K562 (cell line): ENCODE measurements around the gene HSPH1. TPM values are rescaled to one million over a fixed set of nuclear protein-coding genes. Genes with fewer than 3 reads are reported as not detected.

ENCODE experiments used
- ATAC-seq: fragments of 200-7000 bp; cut with Tn5 transposase; 3 replicates; pipeline ENCODE4 v1.9.1; 2020; ENCODE audit warnings: moderate library complexity
- BruUV-seq: library from RNA; stranded (reverse); fragments of 400-500 nt; replicated peaks from 2 replicates; lab custom pipeline; 2021; lab: Mats Ljungman, UMichigan
- CTCF ChIA-PET: fragments of 300-600 bp; formaldehyde crosslinking; extraction: SDS; loops from one replicate; lab custom pipeline; 2021; ENCODE audit warnings: low intra/inter-chr PET ratio; lab: Yijun Ruan, JAX
- POLR2A ChIA-PET: fragments of 300-600, 350-650 bp; sonication (Branson Sonifier 250); formaldehyde crosslinking; extraction: SDS; loops from one replicate; lab custom pipeline; 2021; ENCODE audit warnings: antibody characterized with exemption, inconsistent platforms; lab: Yijun Ruan, JAX
- DNase-seq, 4 experiments: peaks; one replicate each; pipeline versions ENCODE4 v3.0.0 to v3.0.0-alpha.2; 2011 to 2018; ENCODE audit warnings: low spot score in 3 of 4, mixed read lengths in 3 of 4; ENCODE audit errors: extremely low read depth in 1 of 4
- FAIRE-seq: peaks from 2 replicates; lab custom pipeline; 2011; peaks lifted over from hg19 to GRCh38; lab: Jason Lieb, UNC
- H2AFZ ChIP-seq: 2 replicates; pipeline ENCODE4 v1.6.0; 2011; ENCODE audit warnings: low read depth, low read length, control low read depth, inconsistent platforms
- H3K27ac ChIP-seq: fragments of 200-600 bp; 3 replicates; pipeline ENCODE4 v1.8.0; 2011; ENCODE audit warnings: low read depth, mild to moderate bottlenecking, control low read depth, inconsistent platforms, low read length, moderate library complexity, mixed read lengths; ENCODE audit errors: extremely low read depth
- H3K27me3 ChIP-seq, 2 experiments: fragments of 300-600 bp in 1 of 2; 2 replicates in 1 of 2; 3 replicates in 1 of 2; pipeline versions ENCODE4 v1.6.0 to v1.8.0; 2011; ENCODE audit warnings: inconsistent platforms in 2 of 2, low read length in 2 of 2, mild to moderate bottlenecking in 1 of 2, mixed read lengths in 1 of 2, moderate library complexity in 1 of 2; ENCODE audit not compliant: control insufficient read depth in 2 of 2, insufficient read depth in 2 of 2
- H3K36me3 ChIP-seq: fragments of 300-600 bp; 3 replicates; pipeline ENCODE4 v1.8.0; 2011; ENCODE audit warnings: mild to moderate bottlenecking, low read length, inconsistent platforms; ENCODE audit not compliant: control insufficient read depth, insufficient read depth
- H3K4me1 ChIP-seq, 2 experiments: fragments of 200-600 bp in 1 of 2; replicated peaks in 1 of 2; 2 replicates in 1 of 2; 3 replicates in 1 of 2; pipeline versions ENCODE4 v1.5.1 to v1.8.0; 2011; ENCODE audit warnings: inconsistent platforms in 2 of 2, low read length in 2 of 2, mild to moderate bottlenecking in 1 of 2, mixed read lengths in 1 of 2, moderate library complexity in 1 of 2; ENCODE audit not compliant: control insufficient read depth in 2 of 2, insufficient read depth in 2 of 2
- H3K4me2 ChIP-seq: 2 replicates; pipeline ENCODE4 v1.6.1; 2011; ENCODE audit warnings: low read length, control low read depth, inconsistent platforms, mixed read lengths; ENCODE audit not compliant: insufficient read depth
- H3K4me3 ChIP-seq: fragments of 200-600 bp; sonication (generic), shearing (Covaris generic); 2 replicates; pipeline ENCODE4 v1.5.1; 2016; ENCODE audit warnings: control low read depth, inconsistent platforms
- H3K79me2 ChIP-seq: fragments of 200-600 bp; 3 replicates; pipeline ENCODE4 v1.8.0; 2011; ENCODE audit warnings: low read length, inconsistent platforms; ENCODE audit not compliant: control insufficient read depth, insufficient read depth
- H3K9ac ChIP-seq, 2 experiments: 2 replicates each; pipeline versions ENCODE4 v1.6.0 to v1.6.1; 2011; ENCODE audit warnings: low read depth in 2 of 2, low read length in 2 of 2, control low read depth in 1 of 2, inconsistent platforms in 1 of 2, mild to moderate bottlenecking in 1 of 2, mixed read lengths in 1 of 2; ENCODE audit not compliant: insufficient read depth in 1 of 2
- H3K9me1 ChIP-seq: one replicate; pipeline ENCODE4 v1.6.0; 2011; ENCODE audit warnings: inconsistent platforms, mild to moderate bottlenecking, low read length, moderate library complexity; ENCODE audit not compliant: control insufficient read depth, insufficient read depth
- H3K9me3 ChIP-seq: replicated peaks from 2 replicates; pipeline ENCODE4 v1.5.1; 2011; ENCODE audit warnings: low read depth, low read length, inconsistent platforms; ENCODE audit not compliant: control insufficient read depth, insufficient read depth
- H4K20me1 ChIP-seq: replicated peaks from 2 replicates; pipeline ENCODE4 v1.6.1; 2011; ENCODE audit warnings: low read length, inconsistent platforms, mixed read lengths; ENCODE audit not compliant: control insufficient read depth, insufficient read depth
- BCLAF1 ChIP-seq, 2 experiments: fragments of 450-650 bp in 1 of 2; IDR thresholded peaks; 2 replicates each; pipeline ENCODE4 v1.6.1; 2011 to 2017; ENCODE audit warnings: low read depth in 2 of 2, antibody characterized with exemption in 1 of 2, borderline replicate concordance in 1 of 2, low read length in 1 of 2, mild to moderate bottlenecking in 1 of 2, mixed read lengths in 1 of 2; ENCODE audit not compliant: control insufficient read depth in 1 of 2
- EGR1 ChIP-seq: fragments of 450-650 bp; conservative IDR thresholded peaks from 2 replicates; pipeline ENCODE4 v1.6.1; 2017; ENCODE audit warnings: mild to moderate bottlenecking
- FUS ChIP-seq: fragments of 200-400 bp; formaldehyde crosslinking; optimal IDR thresholded peaks from 2 replicates; pipeline ENCODE3; 2017; ENCODE audit warnings: low read depth, low read length
- MCM3 ChIP-seq: fragments of 450-650 bp; IDR thresholded peaks from 2 replicates; pipeline ENCODE4 v1.6.1; 2016
- NFIX ChIP-seq: fragments of 250-450 bp; sonication (Bioruptor Pico); IDR thresholded peaks from 2 replicates; pipeline ENCODE4 v1.4.0; 2020; ENCODE audit warnings: low read depth, mild to moderate bottlenecking, moderate library complexity
- NR2C2 ChIP-seq, 2 experiments: fragments of 200-800 bp in 1 of 2; sonication (Bioruptor generic) in 1 of 2; sonication (generic) in 1 of 2; formaldehyde crosslinking in 1 of 2; IDR thresholded peaks; 2 replicates each; pipeline versions ENCODE4 v1.6.1 to v1.8.0; 2016 to 2022; ENCODE audit warnings: mild to moderate bottlenecking in 1 of 2, missing compliant biosample characterization in 1 of 2, missing genetic modification characterization in 1 of 2, missing genetic modification reagents in 1 of 2
- POLR2AphosphoS5 ChIP-seq: IDR thresholded peaks from 2 replicates; pipeline ENCODE4 v1.6.1; 2011; ENCODE audit warnings: mild to moderate bottlenecking, low read depth, low read length, moderate library complexity; ENCODE audit not compliant: control insufficient read depth, insufficient read depth
- SMARCA4 ChIP-seq: fragments of 450-650 bp; IDR thresholded peaks from 2 replicates; pipeline ENCODE4 v1.6.1; 2016
- SOX6 ChIP-seq: fragments of 450-650 bp; IDR thresholded peaks from 2 replicates; pipeline ENCODE4 v1.6.1; 2014; ENCODE audit warnings: mild to moderate bottlenecking
- SP1 ChIP-seq: sonication (generic); formaldehyde crosslinking; IDR thresholded peaks from 2 replicates; pipeline ENCODE4 v1.8.1; 2022; ENCODE audit warnings: mild to moderate bottlenecking, missing genetic modification reagents
- TRIM28 ChIP-seq: fragments of 450-650 bp; IDR thresholded peaks from 2 replicates; pipeline ENCODE4 v1.6.1; 2017
- ZFPM2 ChIP-seq: fragments of 250-450 bp; sonication (Bioruptor Pico); IDR thresholded peaks from 2 replicates; pipeline ENCODE4 v1.5.1; 2022; ENCODE audit warnings: mild to moderate bottlenecking
- ZNF143 ChIP-seq: sonication (generic); formaldehyde crosslinking; IDR thresholded peaks from 2 replicates; pipeline ENCODE4 v1.9.0; 2022; ENCODE audit warnings: mild to moderate bottlenecking, missing genetic modification reagents
- ZNF395 ChIP-seq: fragments of 200-800 bp; sonication (Bioruptor generic); IDR thresholded peaks from 2 replicates; pipeline ENCODE4 v1.6.1; 2017; ENCODE audit warnings: missing genetic modification characterization, missing compliant biosample characterization
- ZNF512 ChIP-seq: IDR thresholded peaks from 2 replicates; pipeline ENCODE4 v1.6.1; 2016; ENCODE audit warnings: missing genetic modification characterization, missing compliant biosample characterization
- WGBS: fragments of 100-300 bp; shearing (Covaris generic); methylation state at CpG from one replicate; pipeline ENCODE4 v1.1.6; 2016; ENCODE audit warnings: low coverage, mixed read lengths; ENCODE audit not compliant: insufficient coverage; ENCODE audit errors: missing lambda C conversion rate; 5-methylcytosine and 5-hydroxymethylcytosine counted together
- in situ Hi-C: fragments of 300-500 bp; cut with MboI; formaldehyde crosslinking; loops from 4 replicates; pipeline ENCODE4 v1.15.0; 2018; ENCODE audit warnings: inconsistent platforms, mixed read lengths
- intact Hi-C: fragments of 100-400 bp; cut with micrococcal nuclease; formaldehyde crosslinking; loops from 2 replicates; pipeline ENCODE4 v1.14.2; 2022
- polyA plus RNA-seq, 8 experiments: library from polyadenylated mRNA; depleted of rRNA in 4 of 8; stranded (reverse) in 5 of 8; unstranded in 3 of 8; fragments of >200 nt; fragmentation: Nextera tagmentation in 2 of 8; fragmentation: Illumina TruSeq in 1 of 8; extraction: Ambion mirVana in 2 of 8; extraction: Trizol in 1 of 8; gene quantifications; 2 replicates each; pipeline versions ENCODE4 v1.2.1 to v1.2.3, GENCODE V29; 2011 to 2014; ENCODE audit warnings: inconsistent platforms in 1 of 8, missing spikeins in 1 of 8
- total RNA-seq, 7 experiments: library from RNA; depleted of rRNA in 6 of 7; stranded (reverse); fragments of >200 nt in 6 of 7; fragmentation: Illumina TruSeq in 2 of 7; extraction: Trizol in 2 of 7; gene quantifications; 2 replicates each; pipeline versions ENCODE4 v1.2.1 to v1.2.3, GENCODE V29; 2011 to 2021; ENCODE audit warnings: low replicate concordance in 1 of 7

HSPH1 gene
- total and polyA plus RNA-seq, 9 of the 15 experiments (the other 6 are each of a cell fraction or from before 2014, with no cell fraction given) = 34.6 to 104 (median 64.7) TPM

GRCh38 chr13:31162151-31163008, 676 bp upstream of the HSPH1 start:
- Histone ChIP-seq H3K27ac (peak overlapping the region; percentile 93), H3K4me2 (peak overlapping the region; percentile 80), H3K79me2 (peaks cover 53% of the 10 kb centered on the region), H4K20me1 (no peaks in the 10 kb centered on the region), H3K36me3 (peaks cover 18% of the 10 kb centered on the region; the same call in 1 of the 3 replicates), H3K4me1 (peaks cover 0 to 12% of the 10 kb centered on the region in 2 experiments; a peak in 1 of 5 replicates), H3K9me1 (no peaks in the 10 kb centered on the region), H3K27me3 (no peaks in the 10 kb centered on the region), H2AFZ (peak overlapping the region; percentile 97), H3K9me3 (no peaks in the 10 kb centered on the region), H3K4me3 (peak overlapping the region; percentile 85), H3K9ac (peak overlapping the region in 1 of 2 experiments; percentile 91; a peak in 2 of 4 replicates)
- BruUV-seq = TSS peak; percentile 88
- in situ Hi-C loops (no loop called here), intact Hi-C loops (loop anchor here (5.0 kb wide), 1 partner anchor 40 kb away; no protein-coding TSS in a partner anchor)
- ChIA-PET CTCF (no interaction called here), POLR2A (interaction anchor here (0.7 kb wide), 1 partner anchor 12 kb away, joined by 3 read pairs; no protein-coding TSS in a partner anchor)
- FAIRE-seq = peak; percentile 97
- ATAC-seq = peak; percentile 93
- peak; percentile 74 to 94 (median 80) for DNase-seq
- WGBS = under 1% methylated on average over 22 of the region's 34 CpGs
- no peak for TF ChIP-seq ZFPM2
- TF ChIP-seq NR2C2 (CRISPR knock-in tag; IDR thresholded peaks at IDR 0.05) = no peak
- peak; percentile 27; the same call in 1 of the 2 replicates for TF ChIP-seq NR2C2 (tag; IDR thresholded peaks at IDR 0.05)
- TF ChIP-seq POLR2AphosphoS5 = 0 out of 2 replicates have a peak, but pooled peaks have one; percentile 29
- TF ChIP-seq TRIM28 = no peak
- TF ChIP-seq EGR1 = peak; percentile 1; the same call in 1 of the 2 replicates
- peak; percentile 42; the same call in 1 of the 2 replicates for TF ChIP-seq SMARCA4
- 0 out of 4 replicates have a peak, but pooled peaks of 1 of the 2 experiments have one; percentile 35 for TF ChIP-seq BCLAF1 (IDR thresholded peaks at IDR 0.05; ENCODE audit: borderline replicate concordance in 1 of 2, control insufficient read depth in 1 of 2, low read depth in 2 of 2, low read length in 1 of 2)
- peak; percentile 94 for TF ChIP-seq ZNF395 (CRISPR knock-in tag)
- TF ChIP-seq MCM3 = no peak
- TF ChIP-seq NFIX = no peak
- peak; percentile 61; the same call in 1 of the 2 replicates for TF ChIP-seq SP1 (CRISPR knock-in tag)
- TF ChIP-seq ZNF512 (tag) = no peak
- peak; percentile 57; the same call in 1 of the 2 replicates for TF ChIP-seq SOX6
- no peak for TF ChIP-seq FUS
- TF ChIP-seq ZNF143 (CRISPR knock-in tag) = peak; percentile 93
